Measurements from ENCODE around the gene ITGB6.

ITGB6 gene

GRCh38 chr2:160104115-160104514 is 96.0 kb downstream of the ITGB6 start:
- H3K4me3 ChIP-seq (ENCODE audit: low read length), result no peak overlapping the region
- no peak for TF ChIP-seq CTCF (IDR thresholded peaks at IDR 0.05; ENCODE audit: insufficient read depth, low read depth, low read length, missing control alignments)
- no peak for DNase-seq (ENCODE audit: low read depth)

GRCh38 chr2:160097326-160097725 is 102.7 kb downstream of the ITGB6 start:
- no peak for DNase-seq (ENCODE audit: low read depth)
- TF ChIP-seq CTCF (IDR thresholded peaks at IDR 0.05; ENCODE audit: insufficient read depth, low read depth, low read length, missing control alignments), result no peak

GRCh38 chr2:160096409-160096808 is 103.7 kb downstream of the ITGB6 start:
- DNase-seq (ENCODE audit: low read depth), result peak; percentile 55
- H3K4me3 ChIP-seq (ENCODE audit: low read length), result no peak overlapping the region
- no peak for TF ChIP-seq CTCF (IDR thresholded peaks at IDR 0.05; ENCODE audit: insufficient read depth, low read depth, low read length, missing control alignments)

More at GRCh38 chr2:160097326-160097725, 102.7 kb downstream of the ITGB6 start:
- no peak overlapping the region for H3K4me3 ChIP-seq (ENCODE audit: low read length)

- H3K4me3 ChIP-seq (ENCODE audit: low read length), result no peak overlapping the region
- TF ChIP-seq CTCF (IDR thresholded peaks at IDR 0.05; ENCODE audit: insufficient read depth, low read depth, low read length, missing control alignments), result no peak
- no peak for DNase-seq (ENCODE audit: low read depth)
Observed at GRCh38 chr2:160092445-160092844, 107.6 kb downstream of the ITGB6 start.

- TF ChIP-seq CTCF (IDR thresholded peaks at IDR 0.05; ENCODE audit: insufficient read depth, low read depth, low read length, missing control alignments), result no peak
- DNase-seq (ENCODE audit: low read depth), result peak; percentile 95
- no peak overlapping the region for H3K4me3 ChIP-seq (ENCODE audit: low read length)
Observed at GRCh38 chr2:160091381-160091780, 108.7 kb downstream of the ITGB6 start.

- peak; percentile 24 for TF ChIP-seq CTCF (IDR thresholded peaks at IDR 0.05; ENCODE audit: insufficient read depth, low read depth, low read length, missing control alignments)
- DNase-seq (ENCODE audit: low read depth), result peak; percentile 20
- H3K4me3 ChIP-seq (ENCODE audit: low read length), result no peak overlapping the region
Observed at GRCh38 chr2:160087854-160088745, 112.0 kb downstream of the ITGB6 start.

- no peak overlapping the region for H3K4me3 ChIP-seq (ENCODE audit: low read length)
- TF ChIP-seq CTCF (IDR thresholded peaks at IDR 0.05; ENCODE audit: insufficient read depth, low read depth, low read length, missing control alignments), result peak; percentile 14
- DNase-seq (ENCODE audit: low read depth), result no peak
Observed at GRCh38 chr2:160085662-160086061, 114.4 kb downstream of the ITGB6 start.
